Astrocyte of the spinal cord (primary cell): ENCODE measurements around the gene ERP27.

ENCODE experiments used
- DNase-seq: peaks from one replicate; pipeline ENCODE4 v3.0.0; 2011; ENCODE audit warnings: low read depth, low spot score
- H3K4me3 ChIP-seq: 2 replicates; pipeline ENCODE4 v1.5.1; 2011; ENCODE audit warnings: low read depth, mild to moderate bottlenecking, low read length, moderate library complexity
- in situ Hi-C: cut with HindIII; loops from 2 replicates; pipeline ENCODE4 v1.10.0; 2017; ENCODE audit warnings: low sequenced_read_pairs
- TF ChIP-seq, protein P1 (sequence below): IDR thresholded peaks from 2 replicates; pipeline ENCODE4 v1.5.1; 2012; ENCODE audit warnings: low read depth, mild to moderate bottlenecking, low read length, inconsistent platforms

The ERP27 gene

DNA sequence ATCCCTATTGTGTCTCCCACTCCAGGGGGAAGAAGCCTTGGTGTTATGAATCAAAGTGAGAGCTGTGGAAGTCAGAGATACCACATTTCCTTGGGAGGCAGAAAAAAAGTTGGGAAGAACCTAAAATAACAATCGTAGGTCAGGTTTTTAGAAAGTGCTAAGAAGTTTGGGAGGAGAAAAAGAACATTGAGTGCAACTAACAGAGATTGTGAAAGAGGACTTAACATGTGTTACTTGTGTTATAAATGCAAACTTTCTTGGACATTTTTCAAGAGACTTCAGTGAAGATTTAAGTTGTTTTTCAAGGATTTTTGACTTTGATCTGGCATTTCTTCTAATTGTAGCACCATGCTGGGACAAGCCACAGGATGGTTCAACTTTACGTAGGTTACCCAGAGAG, 7.8 kb upstream of the ERP27 start:
- no peak overlapping the region for H3K4me3 ChIP-seq
- TF ChIP-seq, protein P1, sequence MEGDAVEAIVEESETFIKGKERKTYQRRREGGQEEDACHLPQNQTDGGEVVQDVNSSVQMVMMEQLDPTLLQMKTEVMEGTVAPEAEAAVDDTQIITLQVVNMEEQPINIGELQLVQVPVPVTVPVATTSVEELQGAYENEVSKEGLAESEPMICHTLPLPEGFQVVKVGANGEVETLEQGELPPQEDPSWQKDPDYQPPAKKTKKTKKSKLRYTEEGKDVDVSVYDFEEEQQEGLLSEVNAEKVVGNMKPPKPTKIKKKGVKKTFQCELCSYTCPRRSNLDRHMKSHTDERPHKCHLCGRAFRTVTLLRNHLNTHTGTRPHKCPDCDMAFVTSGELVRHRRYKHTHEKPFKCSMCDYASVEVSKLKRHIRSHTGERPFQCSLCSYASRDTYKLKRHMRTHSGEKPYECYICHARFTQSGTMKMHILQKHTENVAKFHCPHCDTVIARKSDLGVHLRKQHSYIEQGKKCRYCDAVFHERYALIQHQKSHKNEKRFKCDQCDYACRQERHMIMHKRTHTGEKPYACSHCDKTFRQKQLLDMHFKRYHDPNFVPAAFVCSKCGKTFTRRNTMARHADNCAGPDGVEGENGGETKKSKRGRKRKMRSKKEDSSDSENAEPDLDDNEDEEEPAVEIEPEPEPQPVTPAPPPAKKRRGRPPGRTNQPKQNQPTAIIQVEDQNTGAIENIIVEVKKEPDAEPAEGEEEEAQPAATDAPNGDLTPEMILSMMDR = no peak
- DNase-seq = no peak
- in situ Hi-C loops = no loop called here

DNA sequence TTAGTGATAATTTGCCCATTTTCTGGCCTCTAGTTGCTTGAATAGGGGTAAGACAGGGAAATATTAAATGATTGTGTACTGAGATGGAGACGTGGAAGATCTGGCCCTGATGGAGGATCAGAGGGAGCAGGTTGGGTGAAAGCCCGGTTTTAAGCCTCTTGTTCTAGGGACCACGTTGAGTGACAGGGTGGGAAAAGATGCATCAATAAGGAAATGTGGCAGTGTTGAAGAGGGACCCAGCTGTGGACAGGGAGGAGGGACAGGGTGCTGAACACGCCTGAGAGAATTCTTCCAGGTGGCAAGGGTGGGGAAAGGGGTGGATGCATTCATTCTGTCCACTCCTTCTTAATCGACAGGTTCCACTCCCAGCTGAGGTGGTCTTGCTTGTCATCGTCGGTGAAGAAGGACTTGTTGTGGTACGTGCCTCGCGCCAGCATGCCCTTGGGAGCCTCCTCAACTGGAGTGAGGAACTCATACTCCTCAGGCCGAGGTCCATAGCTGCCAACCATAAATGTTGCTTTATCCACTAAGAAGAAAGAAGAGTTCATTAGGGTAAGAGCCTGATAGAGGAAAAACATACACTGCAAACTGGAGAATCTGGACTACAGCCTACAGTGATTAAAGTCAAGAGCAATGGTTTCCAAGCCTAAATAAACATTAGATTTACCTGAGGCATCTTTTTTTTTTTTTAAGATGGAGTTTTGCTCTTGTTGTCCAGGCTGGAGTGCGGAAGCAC, 4.0 kb upstream of the ERP27 start:
- TF ChIP-seq, protein P1 = no peak
- in situ Hi-C loops = no loop called here

DNA sequence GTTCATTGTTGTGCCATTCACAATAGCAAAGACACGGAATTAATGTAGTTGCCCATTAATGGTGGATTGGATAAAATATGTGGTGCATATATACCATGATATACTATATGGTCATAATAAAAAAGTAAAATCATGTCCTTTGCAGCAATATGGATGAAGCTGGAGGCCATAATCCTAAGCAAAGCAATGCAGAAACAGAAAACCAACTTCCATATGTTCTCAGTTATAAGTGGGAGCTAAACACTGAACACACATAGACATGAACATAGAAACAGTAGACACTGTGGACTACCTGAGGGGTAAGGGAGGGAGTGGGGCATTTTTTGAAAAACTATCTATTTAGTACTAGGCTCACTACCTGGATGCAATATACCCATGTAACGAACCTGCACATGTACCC, 3.0 kb upstream of the ERP27 start:
- TF ChIP-seq, protein P1 = no peak
- in situ Hi-C loops = no loop called here
- no peak overlapping the region for H3K4me3 ChIP-seq
- DNase-seq = no peak

More for the DNA sequence above, 4.0 kb upstream of the ERP27 start:
- H3K4me3 ChIP-seq = no peak overlapping the region
- DNase-seq = no peak

DNA sequence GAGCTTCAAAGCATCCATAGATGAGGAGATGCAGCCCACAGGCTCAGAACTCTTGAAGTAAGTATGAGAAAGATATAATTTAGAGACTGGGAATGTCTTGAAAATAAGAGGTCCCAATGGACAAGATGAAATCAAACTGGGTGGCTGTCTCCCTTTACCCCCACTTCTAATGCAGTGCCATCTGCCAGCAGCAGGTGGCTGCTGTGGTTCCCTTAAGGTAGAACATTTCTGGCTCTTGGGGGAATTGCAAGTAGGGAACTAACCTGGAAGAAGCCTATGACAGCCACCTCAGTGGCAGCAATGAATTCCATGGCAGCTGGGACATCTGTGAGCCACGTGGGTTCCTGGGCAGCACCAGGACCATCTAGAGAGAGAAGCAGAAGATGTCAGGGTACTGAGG, 648 bp downstream of the ERP27 start:
- no peak overlapping the region for H3K4me3 ChIP-seq
- no peak for DNase-seq
- TF ChIP-seq, protein P1 = no peak
- in situ Hi-C loops = no loop called here

DNA sequence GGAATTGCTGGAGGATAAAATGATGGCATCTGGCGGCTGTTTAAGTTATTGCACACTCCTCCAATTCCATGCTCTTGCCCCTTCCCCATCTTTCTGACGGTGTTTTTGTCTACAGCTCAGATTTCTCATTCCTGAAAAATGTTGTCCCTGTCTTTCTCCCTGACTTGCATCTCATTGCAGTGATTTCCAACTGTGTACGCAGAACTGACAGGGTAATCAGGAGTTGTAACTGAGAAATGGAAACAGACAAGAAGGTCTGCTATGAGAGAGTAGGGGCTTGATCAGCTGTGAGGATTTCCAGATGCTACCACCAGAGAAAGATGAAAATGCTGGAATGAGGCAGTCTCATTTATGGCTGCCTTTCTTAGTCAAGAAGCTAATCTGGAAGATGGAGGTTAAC, 1.3 kb downstream of the ERP27 start:
- no peak overlapping the region for H3K4me3 ChIP-seq
- no peak for DNase-seq
- TF ChIP-seq, protein P1 = no peak
- in situ Hi-C loops = no loop called here

DNA sequence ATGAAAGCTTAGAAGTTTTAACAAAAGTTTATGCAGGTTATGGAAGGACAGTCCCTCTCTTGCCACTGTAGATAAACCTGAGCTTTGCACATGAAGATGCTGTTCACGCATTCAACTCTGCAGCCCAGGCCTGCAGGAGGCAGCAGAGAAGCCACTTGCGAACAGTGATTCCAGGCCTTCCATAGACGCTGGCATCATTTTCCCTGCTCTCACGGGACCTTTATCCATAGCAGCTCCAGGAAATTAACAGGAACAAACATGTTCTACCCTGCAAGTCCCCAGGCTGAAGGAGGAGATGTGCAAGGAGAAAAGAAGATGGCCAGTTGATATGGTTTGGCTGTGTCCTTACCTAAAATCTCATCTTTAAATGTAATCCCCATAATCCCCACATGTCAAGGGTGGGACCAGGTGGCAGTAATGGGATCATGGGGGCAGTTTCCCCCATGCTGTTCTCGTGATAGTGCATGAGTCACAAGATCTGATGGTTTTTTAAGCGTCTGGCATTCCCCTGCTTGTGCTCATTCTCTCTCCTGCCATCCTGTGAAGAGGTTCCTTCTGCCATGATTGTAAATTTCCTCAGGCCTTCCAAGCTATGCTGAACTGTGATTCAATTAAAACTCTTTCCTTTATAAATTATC, 2.0 kb downstream of the ERP27 start:
- no peak overlapping the region for H3K4me3 ChIP-seq
- TF ChIP-seq, protein P1 = peak; percentile 20
- in situ Hi-C loops = no loop called here
- no peak for DNase-seq
